Measurements from ENCODE around the gene RAB11FIP5.

GRCh38 chr2:73059106-73059505 lies 53.6 kb downstream of the RAB11FIP5 start:
- no peak for TF ChIP-seq POU2F2 (IDR thresholded peaks at IDR 0.05; ENCODE audit: low read depth, low read length)
- no peak for TF ChIP-seq POLR2A (IDR thresholded peaks at IDR 0.05; ENCODE audit: low read depth, low read length)
- no peak for TF ChIP-seq POLR2AphosphoS5 (IDR thresholded peaks at IDR 0.05; ENCODE audit: low read depth, low read length)
- TF ChIP-seq SPI1 (IDR thresholded peaks at IDR 0.05; ENCODE audit: low read depth, low read length), result no peak

Measured in GM12891 (cell line).